Ishikawa (cell line): Measurements from ENCODE around the gene NPPA.

Experiments
- CEBPB ChIP-seq: IDR thresholded peaks from 2 replicates; pipeline ENCODE4 v1.6.1; 2012
- CREB1 ChIP-seq: IDR thresholded peaks from 2 replicates; pipeline ENCODE4 v1.6.1; 2012; ENCODE audit warnings: low read depth
- EGR1 ChIP-seq: IDR thresholded peaks from 2 replicates; pipeline ENCODE4 v1.6.1; 2012
- EP300 ChIP-seq: IDR thresholded peaks from 2 replicates; pipeline ENCODE4 v1.6.1; 2012; ENCODE audit warnings: borderline replicate concordance
- FOXM1 ChIP-seq: IDR thresholded peaks from 2 replicates; pipeline ENCODE4 v1.6.1; 2012; ENCODE audit warnings: low read depth, borderline replicate concordance
- MAX ChIP-seq: IDR thresholded peaks from 2 replicates; pipeline ENCODE4 v1.6.1; 2012
- NFIC ChIP-seq: IDR thresholded peaks from 2 replicates; pipeline ENCODE4 v1.6.1; 2012
- RAD21 ChIP-seq: IDR thresholded peaks from 2 replicates; pipeline ENCODE4 v1.6.1; 2012; ENCODE audit warnings: low read depth
- REST ChIP-seq: IDR thresholded peaks from 2 replicates; pipeline ENCODE4 v1.6.1; 2012; ENCODE audit warnings: low read depth, mild to moderate bottlenecking
- TAF1 ChIP-seq: IDR thresholded peaks from 2 replicates; pipeline ENCODE4 v1.6.1; 2012; ENCODE audit warnings: low read depth, mild to moderate bottlenecking
- TCF12 ChIP-seq: IDR thresholded peaks from 2 replicates; pipeline ENCODE4 v1.6.1; 2012; ENCODE audit warnings: low read depth
- TEAD4 ChIP-seq: IDR thresholded peaks from 2 replicates; pipeline ENCODE4 v1.6.1; 2012
- YY1 ChIP-seq: IDR thresholded peaks from 2 replicates; pipeline ENCODE4 v1.6.1; 2012; ENCODE audit warnings: low read depth
- ZBTB7A ChIP-seq: IDR thresholded peaks from 2 replicates; pipeline ENCODE4 v1.6.1; 2012; ENCODE audit warnings: low read depth
- TF ChIP-seq, protein P1 (sequence below): IDR thresholded peaks from 2 replicates; pipeline ENCODE4 v1.6.1; 2012

Gene NPPA

GRCh38 chr1:11804666-11805421 is 42.7 kb downstream of the NPPA start:
- TF ChIP-seq TCF12 (no peak; the same call in 1 of the 2 replicates), NFIC (peak; percentile 81), RAD21 (no peak), YY1 (no peak; the same call in 1 of the 2 replicates), EGR1 (no peak), MAX (no peak), CEBPB (no peak)

GRCh38 chr1:11802973-11803885 is 44.4 kb downstream of the NPPA start:
- TF ChIP-seq NFIC: peak; percentile 15; the same call in 1 of the 2 replicates
- 0 out of 2 replicates have a peak, but pooled peaks have one; percentile 19 for TF ChIP-seq YY1
- TF ChIP-seq, protein P1, sequence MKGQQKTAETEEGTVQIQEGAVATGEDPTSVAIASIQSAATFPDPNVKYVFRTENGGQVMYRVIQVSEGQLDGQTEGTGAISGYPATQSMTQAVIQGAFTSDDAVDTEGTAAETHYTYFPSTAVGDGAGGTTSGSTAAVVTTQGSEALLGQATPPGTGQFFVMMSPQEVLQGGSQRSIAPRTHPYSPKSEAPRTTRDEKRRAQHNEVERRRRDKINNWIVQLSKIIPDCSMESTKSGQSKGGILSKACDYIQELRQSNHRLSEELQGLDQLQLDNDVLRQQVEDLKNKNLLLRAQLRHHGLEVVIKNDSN: no peak

DNA sequence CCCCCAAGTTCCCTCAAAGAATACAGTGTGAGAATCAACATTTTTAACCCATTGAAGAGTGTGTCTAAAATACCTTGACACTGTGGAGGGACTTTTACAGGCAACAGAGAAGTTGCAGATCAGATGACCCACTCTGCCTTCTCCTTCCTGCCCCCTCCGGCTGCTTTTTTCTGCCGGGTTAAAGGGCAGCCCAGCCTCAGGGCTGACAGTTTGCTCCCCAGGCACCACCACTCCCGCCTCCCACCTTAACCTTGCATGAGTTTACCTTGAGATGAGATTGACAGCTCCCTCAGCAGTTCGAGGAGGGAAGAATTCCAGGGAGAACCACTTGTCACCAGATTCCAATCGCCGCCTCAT is 45.0 kb downstream of the NPPA start:
- no peak for TF ChIP-seq TEAD4
- TF ChIP-seq TAF1: no peak
- TF ChIP-seq EP300: no peak
- no peak for TF ChIP-seq YY1
- TF ChIP-seq TCF12: no peak
- TF ChIP-seq, protein P1: no peak
- no peak for TF ChIP-seq RAD21
- no peak for TF ChIP-seq ZBTB7A
- no peak for TF ChIP-seq CEBPB
- TF ChIP-seq MAX: no peak
- TF ChIP-seq CREB1: no peak
- TF ChIP-seq EGR1: no peak
- TF ChIP-seq FOXM1: no peak
- no peak for TF ChIP-seq REST
- no peak for TF ChIP-seq NFIC

GRCh38 chr1:11800756-11801433 is 46.7 kb downstream of the NPPA start:
- no peak for TF ChIP-seq CEBPB
- no peak for TF ChIP-seq EGR1
- TF ChIP-seq, protein P1: no peak
- TF ChIP-seq ZBTB7A: no peak
- no peak for TF ChIP-seq YY1

- TF ChIP-seq TAF1 (no peak), ZBTB7A (no peak), FOXM1 (no peak), RAD21 (no peak), CEBPB (no peak), NFIC (no peak), TCF12 (no peak), EP300 (no peak), EGR1 (no peak), MAX (no peak), CREB1 (no peak), REST (no peak), TEAD4 (no peak), YY1 (no peak)
- TF ChIP-seq, protein P1: no peak
Observed at GRCh38 chr1:11800391-11800755, 47.2 kb downstream of the NPPA start.
